ENCODE measurements around the gene PEX5L. TPM values are rescaled to one million over a fixed set of nuclear protein-coding genes. Genes with fewer than 3 reads are reported as not detected.

PEX5L gene
- total and polyA plus RNA-seq, 10 of the 15 experiments (the other 5 are each of a cell fraction or from before 2014, with no cell fraction given) = 0.11 to 17.0 (median 0.50) TPM

- TF ChIP-seq NKRF (conservative IDR thresholded peaks at IDR 0.05) = no peak
- TF ChIP-seq BCLAF1 (IDR thresholded peaks at IDR 0.05) = no peak
- TF ChIP-seq MAX (IDR thresholded peaks at IDR 0.05; ENCODE audit: low read depth, low read length) = no peak
- TF ChIP-seq ZBTB4 (CRISPR knock-in tag; IDR thresholded peaks at IDR 0.05) = no peak
- TF ChIP-seq EP300 (IDR thresholded peaks at IDR 0.05; ENCODE audit: borderline replicate concordance in 1 of 2, control insufficient read depth in 1 of 2, low read depth in 2 of 2, low read length in 2 of 2) = no peak
- TF ChIP-seq SIN3A (IDR thresholded peaks at IDR 0.05; ENCODE audit: low read depth, low read length) = no peak
- no peak for TF ChIP-seq ZNF687 (IDR thresholded peaks at IDR 0.05)
- no peak for TF ChIP-seq REST (IDR thresholded peaks at IDR 0.05; ENCODE audit: low read depth, low read length)
- no peak for TF ChIP-seq MYC (IDR thresholded peaks at IDR 0.05; ENCODE audit: insufficient read depth, insufficient read length, insufficient replicate concordance, low read length, severe bottlenecking)
- no peak for TF ChIP-seq WRNIP1 (IDR thresholded peaks at IDR 0.05; ENCODE audit: borderline replicate concordance, low read depth, low read length)
- no peak for TF ChIP-seq POLR2AphosphoS2 (IDR thresholded peaks at IDR 0.05; ENCODE audit: low read depth, low read length)
Measured at GRCh38 chr3:179822296-179822695, 214.4 kb downstream of the PEX5L start (continued).
